Left lung (tissue), 10 donors: Measurements from ENCODE around the gene ITGA2. TPM values are rescaled to one million over a fixed set of nuclear protein-coding genes. Genes with fewer than 3 reads are reported as not detected.

Experiments used
- ATAC-seq: fragments of 200-7000 bp; cut with Tn5 transposase; one replicate; pipeline ENCODE4 v1.9.1; 2020; ENCODE audit warnings: moderate library complexity
- DNase-seq, 4 donors: peaks; one replicate each; pipeline ENCODE4 v3.0.0-alpha.2; 2013 to 2020
- H3K27ac ChIP-seq, 2 donors: fragments of 200-600 bp; sonication (generic) in 1 of 2; one replicate each; pipeline versions ENCODE4 v1.5.0 to v1.8.0; 2020 to 2021
- H3K27me3 ChIP-seq, 2 donors: fragments of 200-600 bp; sonication (generic) in 1 of 2; one replicate each; pipeline versions ENCODE4 v1.5.0 to v1.8.0; 2020 to 2021
- H3K36me3 ChIP-seq, 2 donors: fragments of 200-600 bp; sonication (generic) in 1 of 2; one replicate each; pipeline versions ENCODE4 v1.5.0 to v1.8.0; 2020 to 2021
- H3K4me1 ChIP-seq, 2 donors: fragments of 200-600 bp; one replicate each; pipeline ENCODE4 v1.8.0; 2021
- H3K4me3 ChIP-seq, 2 donors: fragments of 200-600 bp; sonication (generic) in 1 of 2; one replicate each; pipeline versions ENCODE4 v1.5.0 to v1.8.0; 2020 to 2021; ENCODE audit warnings: mild to moderate bottlenecking in 1 of 2
- H3K9me3 ChIP-seq, 2 donors: fragments of 200-600 bp; sonication (generic) in 1 of 2; one replicate each; pipeline versions ENCODE4 v1.5.0 to v1.8.0; 2020 to 2021
- intact Hi-C, 2 donors: fragments of 100-400 bp; cut with DNase I; formaldehyde crosslinking; loops; one replicate each; pipeline versions ENCODE4 v1.11.2 to v1.14.2; 2022
- polyA plus RNA-seq, 6 donors: library from polyadenylated mRNA; unstranded; fragments of 120-200 nt; gene quantifications; one replicate each; pipeline ENCODE4 v1.2.1, GENCODE V29; 2013; ENCODE audit not compliant: insufficient read length in 6 of 6
- total RNA-seq, 2 donors: library from RNA; stranded (reverse); fragmentation: NEBNext Ultra II Directional; extraction: Animal tissue kit (Norgen Biotek cat#: 25700); gene quantifications; one replicate each; pipeline ENCODE4 v1.2.1, GENCODE V29; 2021
- TF ChIP-seq, protein P1 (sequence below), 2 donors: fragments of 200-600 bp; sonication (generic) in 1 of 2; IDR thresholded peaks; one replicate each; pipeline versions ENCODE4 v1.5.0 to v1.8.0; 2021; ENCODE audit warnings: antibody characterized with exemption in 2 of 2
- donor health status: DM: no; HTN: yes; CAD: no.
- donor health status: DM: no; HTN: no; CAD: no.

ITGA2 gene
- total and polyA plus RNA-seq, 8 donors, result 32.4 to 63.0 (median 48.3) TPM

DNA sequence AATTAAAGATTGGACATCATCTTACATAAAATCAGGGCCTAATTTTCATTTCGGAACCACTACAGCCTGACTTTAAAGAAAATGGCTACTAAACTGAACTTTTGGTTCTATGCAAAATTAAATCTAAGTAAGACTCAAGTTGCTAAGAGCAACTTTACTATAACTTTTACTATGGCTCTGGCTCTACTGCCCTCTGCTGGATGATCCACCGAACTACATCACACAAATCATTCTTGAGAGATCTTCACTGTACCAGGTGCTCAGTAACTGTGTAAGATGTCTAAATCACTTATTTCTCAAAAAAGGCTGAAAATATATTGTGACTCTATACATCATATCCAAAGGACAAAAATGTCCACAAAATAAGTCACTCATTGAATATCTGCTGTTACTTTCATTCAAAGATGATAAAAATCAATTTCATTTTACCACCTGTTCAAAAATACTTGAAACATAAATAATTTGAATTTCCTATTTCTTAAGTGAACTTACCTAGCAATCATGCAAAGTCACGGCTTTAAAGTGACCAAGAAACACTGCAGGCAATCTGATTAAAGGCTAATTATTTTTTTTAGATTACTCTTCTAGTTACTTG, 106.9 kb downstream of the ITGA2 start:
- no peak overlapping the region for H3K27ac ChIP-seq
- DNase-seq, result peak in 2 of 4 donors; percentile 60 to 62

DNA sequence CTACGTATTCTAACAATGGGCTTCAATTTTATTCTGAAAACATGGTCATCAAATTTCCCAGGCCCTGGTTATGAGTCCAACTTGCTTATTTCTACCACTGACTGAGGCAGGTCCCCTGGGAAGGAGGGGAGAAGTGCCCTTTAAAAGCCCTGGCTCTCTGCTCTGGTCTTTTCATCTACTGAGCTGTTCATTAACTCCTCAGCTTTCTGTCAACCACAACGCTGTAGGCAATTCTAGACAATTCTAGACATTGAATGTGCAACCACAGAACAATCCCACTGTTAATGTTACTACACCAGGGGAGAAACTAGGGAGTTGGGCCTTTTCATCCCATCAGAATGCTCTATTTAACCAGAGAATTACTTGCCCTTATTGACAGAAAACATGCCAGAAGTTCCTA, 110.4 kb downstream of the ITGA2 start:
- H3K9me3 ChIP-seq, result no peaks in the 10 kb centered on the region
- ATAC-seq (no peak), DNase-seq (no peak)
- H3K4me3 ChIP-seq, result no peak overlapping the region
- H3K27me3 ChIP-seq, result no peaks in the 10 kb centered on the region
- no peaks in the 10 kb centered on the region for H3K4me1 ChIP-seq
- intact Hi-C loops, result loop anchor here in 1 of 2 donors (5.0 kb wide), 1 partner anchor 152 kb away; no protein-coding TSS in a partner anchor
- H3K27ac ChIP-seq, result no peak overlapping the region
- TF ChIP-seq, protein P1, sequence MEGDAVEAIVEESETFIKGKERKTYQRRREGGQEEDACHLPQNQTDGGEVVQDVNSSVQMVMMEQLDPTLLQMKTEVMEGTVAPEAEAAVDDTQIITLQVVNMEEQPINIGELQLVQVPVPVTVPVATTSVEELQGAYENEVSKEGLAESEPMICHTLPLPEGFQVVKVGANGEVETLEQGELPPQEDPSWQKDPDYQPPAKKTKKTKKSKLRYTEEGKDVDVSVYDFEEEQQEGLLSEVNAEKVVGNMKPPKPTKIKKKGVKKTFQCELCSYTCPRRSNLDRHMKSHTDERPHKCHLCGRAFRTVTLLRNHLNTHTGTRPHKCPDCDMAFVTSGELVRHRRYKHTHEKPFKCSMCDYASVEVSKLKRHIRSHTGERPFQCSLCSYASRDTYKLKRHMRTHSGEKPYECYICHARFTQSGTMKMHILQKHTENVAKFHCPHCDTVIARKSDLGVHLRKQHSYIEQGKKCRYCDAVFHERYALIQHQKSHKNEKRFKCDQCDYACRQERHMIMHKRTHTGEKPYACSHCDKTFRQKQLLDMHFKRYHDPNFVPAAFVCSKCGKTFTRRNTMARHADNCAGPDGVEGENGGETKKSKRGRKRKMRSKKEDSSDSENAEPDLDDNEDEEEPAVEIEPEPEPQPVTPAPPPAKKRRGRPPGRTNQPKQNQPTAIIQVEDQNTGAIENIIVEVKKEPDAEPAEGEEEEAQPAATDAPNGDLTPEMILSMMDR (IDR thresholded peaks at IDR 0.05), result no peak
- H3K36me3 ChIP-seq, result peaks cover 0 to 66% of the 10 kb centered on the region in 2 donors

More for the DNA sequence above, 106.9 kb downstream of the ITGA2 start:
- intact Hi-C loops, result loop anchor here in 1 of 2 donors (5.0 kb wide), 1 partner anchor 149 kb away; no protein-coding TSS in a partner anchor
- Histone ChIP-seq H3K4me1 (no peaks in the 10 kb centered on the region), H3K4me3 (no peak overlapping the region), H3K27me3 (no peaks in the 10 kb centered on the region), H3K9me3 (no peaks in the 10 kb centered on the region), H3K36me3 (peaks cover 0 to 46% of the 10 kb centered on the region in 2 donors)
- TF ChIP-seq, protein P1 (IDR thresholded peaks at IDR 0.05), result peak; percentile 74 to 92
- peak; percentile 96 for ATAC-seq

- no peak overlapping the region for H3K4me3 ChIP-seq
- intact Hi-C loops, result no loop called here
- H3K36me3 ChIP-seq, result peaks cover 0 to 66% of the 10 kb centered on the region in 2 donors
- no peaks in the 10 kb centered on the region for H3K4me1 ChIP-seq
- ATAC-seq, result no peak
- no peak overlapping the region for H3K27ac ChIP-seq
- no peaks in the 10 kb centered on the region for H3K9me3 ChIP-seq
- H3K27me3 ChIP-seq, result no peaks in the 10 kb centered on the region
- DNase-seq, result no peak
- TF ChIP-seq, protein P1 (IDR thresholded peaks at IDR 0.05), result no peak
These were observed 111.5 kb downstream of the ITGA2 start for GRCh38 chr5:53100606-53101005.

- DNase-seq (no peak), ATAC-seq (no peak)
- TF ChIP-seq, protein P1 (IDR thresholded peaks at IDR 0.05), result no peak
- H3K27me3 ChIP-seq, result no peaks in the 10 kb centered on the region
- H3K4me3 ChIP-seq, result no peak overlapping the region
- H3K4me1 ChIP-seq, result peaks cover 0 to 27% of the 10 kb centered on the region in 2 donors
- intact Hi-C loops, result no loop called here
- no peaks in the 10 kb centered on the region for H3K9me3 ChIP-seq
- H3K36me3 ChIP-seq, result peaks cover 0 to 33% of the 10 kb centered on the region in 2 donors
- no peak overlapping the region for H3K27ac ChIP-seq
These were observed 116.6 kb downstream of the ITGA2 start for GRCh38 chr5:53105611-53106300.

GRCh38 chr5:53109056-53109442, 119.9 kb downstream of the ITGA2 start:
- peak overlapping the region; percentile 63 to 75 for H3K4me3 ChIP-seq
- DNase-seq, result peak in 2 of 4 donors; percentile 14 to 18
- no peaks in the 10 kb centered on the region for H3K27me3 ChIP-seq
- intact Hi-C loops, result no loop called here
- peaks cover 0 to 27% of the 10 kb centered on the region in 2 donors for H3K4me1 ChIP-seq
- ATAC-seq, result peak; percentile 43
- H3K9me3 ChIP-seq, result peaks cover 0 to 4% of the 10 kb centered on the region in 2 donors
- peak overlapping the region; percentile 77 to 81 for H3K27ac ChIP-seq
- TF ChIP-seq, protein P1 (IDR thresholded peaks at IDR 0.05), result no peak
- peaks cover 0 to 1% of the 10 kb centered on the region in 2 donors for H3K36me3 ChIP-seq
